H9 (cell line): ENCODE results near the gene MRPS31. TPM values are rescaled to one million over a fixed set of nuclear protein-coding genes. Genes with fewer than 3 reads are reported as not detected.

ENCODE experiments used
- DNase-seq: peaks from one replicate; pipeline ENCODE4 v3.0.0-alpha.2; 2017
- H2AFZ ChIP-seq: one replicate; pipeline ENCODE4 v1.6.1; 2013; ENCODE audit warnings: mild to moderate bottlenecking, low read length, control low read depth, moderate library complexity
- H2AK5ac ChIP-seq: 2 replicates; pipeline ENCODE4 v1.6.1; 2013; ENCODE audit warnings: low read length, control low read depth, mixed read lengths; ENCODE audit not compliant: insufficient read length
- H2BK120ac ChIP-seq: one replicate; pipeline ENCODE4 v1.6.1; 2013; ENCODE audit warnings: low read depth, mild to moderate bottlenecking, low read length, control low read depth, inconsistent platforms; ENCODE audit not compliant: poor library complexity, severe bottlenecking
- H2BK12ac ChIP-seq: 2 replicates; pipeline ENCODE4 v1.6.1; 2013; ENCODE audit warnings: low read length, control low read depth, mixed read lengths, low read depth; ENCODE audit not compliant: insufficient read length
- H2BK15ac ChIP-seq: 2 replicates; pipeline ENCODE4 v1.6.1; 2013; ENCODE audit warnings: low read depth, low read length, control low read depth
- H2BK20ac ChIP-seq: one replicate; pipeline ENCODE4 v1.6.1; 2013; ENCODE audit warnings: low read depth, mild to moderate bottlenecking, low read length, control low read depth, inconsistent platforms; ENCODE audit not compliant: poor library complexity, severe bottlenecking
- H2BK5ac ChIP-seq: 2 replicates; pipeline ENCODE4 v1.6.1; 2013; ENCODE audit warnings: low read length, control low read depth, mixed read lengths; ENCODE audit not compliant: insufficient read length
- H3K14ac ChIP-seq: 2 replicates; pipeline ENCODE4 v1.6.1; 2013; ENCODE audit warnings: low read length, control low read depth; ENCODE audit not compliant: insufficient read depth
- H3K18ac ChIP-seq: 2 replicates; pipeline ENCODE4 v1.6.1; 2013; ENCODE audit warnings: low read depth, mild to moderate bottlenecking, mixed read lengths, low read length, control low read depth; ENCODE audit not compliant: insufficient read length
- H3K23ac ChIP-seq: 2 replicates; pipeline ENCODE4 v1.6.1; 2013; ENCODE audit warnings: low read length, control low read depth, mixed read lengths, low read depth; ENCODE audit not compliant: insufficient read length
- H3K23me2 ChIP-seq: 2 replicates; pipeline ENCODE4 v1.6.1; 2013; ENCODE audit warnings: low read depth, mild to moderate bottlenecking, mixed read lengths, low read length, control low read depth; ENCODE audit not compliant: insufficient read length, poor library complexity, severe bottlenecking
- H3K27ac ChIP-seq: 2 replicates; pipeline ENCODE4 v1.5.1; 2013; ENCODE audit warnings: low read length, control low read depth, mixed read lengths, low read depth; ENCODE audit not compliant: insufficient read length
- H3K27me3 ChIP-seq: 2 replicates; pipeline ENCODE4 v1.6.1; 2013; ENCODE audit warnings: low read length, control low read depth, inconsistent platforms; ENCODE audit not compliant: insufficient read depth
- H3K4ac ChIP-seq: 2 replicates; pipeline ENCODE4 v1.6.1; 2013; ENCODE audit warnings: low read depth, mild to moderate bottlenecking, control low read depth, inconsistent platforms, low read length, moderate library complexity
- H3K4me1 ChIP-seq: 2 replicates; pipeline ENCODE4 v1.6.1; 2013; ENCODE audit warnings: low read length, control low read depth, inconsistent platforms; ENCODE audit not compliant: insufficient read depth
- H3K4me2 ChIP-seq: 2 replicates; pipeline ENCODE4 v1.6.1; 2013; ENCODE audit warnings: low read length, control low read depth, mixed read lengths; ENCODE audit not compliant: insufficient read length, insufficient read depth
- H3K56ac ChIP-seq: 2 replicates; pipeline ENCODE4 v1.6.1; 2013; ENCODE audit warnings: low read depth, mild to moderate bottlenecking, mixed read lengths, low read length, control low read depth; ENCODE audit not compliant: insufficient read length
- H3K79me1 ChIP-seq: 2 replicates; pipeline ENCODE4 v1.6.1; 2013; ENCODE audit warnings: low read depth, mild to moderate bottlenecking, moderate library complexity, low read length, control low read depth, inconsistent platforms; ENCODE audit not compliant: insufficient read depth, poor library complexity, severe bottlenecking
- H3K79me2 ChIP-seq: 2 replicates; pipeline ENCODE4 v1.6.1; 2013; ENCODE audit warnings: low read length, control low read depth, inconsistent platforms; ENCODE audit not compliant: insufficient read depth
- H3K9ac ChIP-seq: 2 replicates; pipeline ENCODE4 v1.6.1; 2013; ENCODE audit warnings: low read length, control low read depth, mixed read lengths; ENCODE audit not compliant: insufficient read length; ENCODE audit errors: extremely low read depth
- H3K9me3 ChIP-seq: one replicate; pipeline ENCODE4 v1.6.1; 2013; ENCODE audit warnings: low read depth, low read length, inconsistent platforms; ENCODE audit not compliant: control insufficient read depth
- H3T11ph ChIP-seq: one replicate; pipeline ENCODE4 v1.6.1; 2013; ENCODE audit warnings: mild to moderate bottlenecking, low read length, control low read depth, inconsistent platforms
- H4K20me1 ChIP-seq: one replicate; pipeline ENCODE4 v1.6.1; 2013; ENCODE audit not compliant: control insufficient read depth, insufficient read length, insufficient read depth
- H4K5ac ChIP-seq: 2 replicates; pipeline ENCODE4 v1.6.1; 2013; ENCODE audit warnings: low read depth, mild to moderate bottlenecking, mixed read lengths, low read length, control low read depth; ENCODE audit not compliant: insufficient read length
- H4K8ac ChIP-seq: replicated peaks from 2 replicates; pipeline ENCODE4 v1.6.1; 2013; ENCODE audit warnings: low read length, control low read depth, mixed read lengths, low read depth; ENCODE audit not compliant: insufficient read length
- H4K91ac ChIP-seq: 2 replicates; pipeline ENCODE4 v1.6.1; 2013; ENCODE audit warnings: low read depth, mild to moderate bottlenecking, moderate library complexity, mixed read lengths, low read length, control low read depth; ENCODE audit not compliant: insufficient read length
- H3K27ac Mint-ChIP-seq, 3 experiments: 2 replicates in 2 of 3; 3 replicates in 1 of 3; pipeline ENCODE4 v1.8.0; 2020 to 2021; ENCODE audit warnings: mixed read lengths in 3 of 3, mild to moderate bottlenecking in 1 of 3, moderate library complexity in 1 of 3
- H3K27me3 Mint-ChIP-seq: 2 replicates; pipeline ENCODE4 v1.8.0; 2021; ENCODE audit warnings: low read depth, mild to moderate bottlenecking, moderate library complexity, mixed read lengths
- H3K36me3 Mint-ChIP-seq, 3 experiments: 2 replicates in 2 of 3; 3 replicates in 1 of 3; pipeline ENCODE4 v1.8.0; 2020 to 2021; ENCODE audit warnings: low read depth in 3 of 3, mixed read lengths in 3 of 3; ENCODE audit not compliant: insufficient read depth in 1 of 3
- H3K4me1 Mint-ChIP-seq, 2 experiments: 2 replicates each; pipeline ENCODE4 v1.8.0; 2020; ENCODE audit warnings: mixed read lengths in 2 of 2
- H3K4me3 Mint-ChIP-seq, 2 experiments: 2 replicates in 1 of 2; 3 replicates in 1 of 2; pipeline ENCODE4 v1.8.0; 2020 to 2021; ENCODE audit warnings: mild to moderate bottlenecking in 2 of 2, mixed read lengths in 2 of 2, moderate library complexity in 1 of 2
- H3K9me3 Mint-ChIP-seq, 2 experiments: 2 replicates in 1 of 2; 3 replicates in 1 of 2; pipeline ENCODE4 v1.8.0; 2020; ENCODE audit warnings: mild to moderate bottlenecking in 2 of 2, mixed read lengths in 2 of 2, moderate library complexity in 1 of 2
- CTCF ChIP-seq: fragments of 200-600 bp; sonication (generic); conservative IDR thresholded peaks from 3 replicates; pipeline ENCODE4 v1.8.0; 2021; ENCODE audit warnings: antibody characterized with exemption, mild to moderate bottlenecking
- WGBS: extraction: QIAGEN DNeasy Blood & Tissue Kit; methylation state at CpG from one replicate; pipeline ENCODE4 v1.1.7; 2013; ENCODE audit warnings: missing lambda C conversion rate, low lambda C conversion rate, mixed read lengths; ENCODE audit not compliant: insufficient read length; ENCODE audit errors: extremely low coverage; 5-methylcytosine and 5-hydroxymethylcytosine counted together
- total RNA-seq: library from RNA; stranded (reverse); gene quantifications from 2 replicates; pipeline ENCODE4 v1.2.1, GENCODE V29; 2021

Gene MRPS31
- total RNA-seq, 1 experiment from 2014 or later, result 27.3 TPM

GRCh38 chr13:40681341-40682146 is 89.4 kb downstream of the MRPS31 start:
- Mint-ChIP-seq H3K27me3 (no peaks in the 10 kb centered on the region; the same call in 1 of the 2 replicates), H3K9me3 (no peaks in the 10 kb centered on the region), H3K4me3 (peak overlapping the region; percentile 17 to 68), H3K36me3 (peaks cover 0 to 7% (median 2%) of the 10 kb centered on the region in 3 experiments; a peak in 2 of 7 replicates), H3K27ac (peak overlapping the region; percentile 77 to 97 (median 96)), H3K4me1 (peaks cover 34 to 36% of the 10 kb centered on the region in 2 experiments)
- H2BK15ac ChIP-seq, result no peak overlapping the region
- no peak overlapping the region for H3K23ac ChIP-seq
- H3K27ac ChIP-seq, result peak overlapping the region; percentile 10
- no peak overlapping the region for H4K5ac ChIP-seq
- H2BK20ac ChIP-seq, result no peak overlapping the region
- H2AFZ ChIP-seq, result no peak overlapping the region
- H3K79me1 ChIP-seq, result no peaks in the 10 kb centered on the region
- DNase-seq, result peak; percentile 39
- H2BK12ac ChIP-seq, result no peak overlapping the region
- H2BK5ac ChIP-seq, result no peak overlapping the region
- no peak overlapping the region for H2AK5ac ChIP-seq
- no peak overlapping the region for H3K4ac ChIP-seq
- H3K56ac ChIP-seq, result no peak overlapping the region
- no peak overlapping the region for H2BK120ac ChIP-seq
- TF ChIP-seq CTCF, result no peak
- no CpG with 5 or more reads among the region's 7 CpGs for WGBS
- H4K20me1 ChIP-seq, result no peaks in the 10 kb centered on the region
- no peak overlapping the region for H3K18ac ChIP-seq
- no peak overlapping the region for H3K14ac ChIP-seq
- H3K9me3 ChIP-seq, result no peaks in the 10 kb centered on the region
- peaks cover 11% of the 10 kb centered on the region for H3K4me1 ChIP-seq
- H3K23me2 ChIP-seq, result no peaks in the 10 kb centered on the region
- no peak overlapping the region for H3T11ph ChIP-seq
- H4K8ac ChIP-seq, result no peak overlapping the region
- H3K79me2 ChIP-seq, result no peaks in the 10 kb centered on the region
- no peak overlapping the region for H3K9ac ChIP-seq
- H4K91ac ChIP-seq, result no peak overlapping the region
- H3K4me2 ChIP-seq, result peak overlapping the region; percentile 33
- no peaks in the 10 kb centered on the region for H3K27me3 ChIP-seq
